ENCODE results near the gene P3H4.
"Not testable (repeated sequence)": the region's sequence is repeated elsewhere in the genome, so short reads cannot be mapped to it uniquely, and the experiment has no call there.

The P3H4 gene, protein sequence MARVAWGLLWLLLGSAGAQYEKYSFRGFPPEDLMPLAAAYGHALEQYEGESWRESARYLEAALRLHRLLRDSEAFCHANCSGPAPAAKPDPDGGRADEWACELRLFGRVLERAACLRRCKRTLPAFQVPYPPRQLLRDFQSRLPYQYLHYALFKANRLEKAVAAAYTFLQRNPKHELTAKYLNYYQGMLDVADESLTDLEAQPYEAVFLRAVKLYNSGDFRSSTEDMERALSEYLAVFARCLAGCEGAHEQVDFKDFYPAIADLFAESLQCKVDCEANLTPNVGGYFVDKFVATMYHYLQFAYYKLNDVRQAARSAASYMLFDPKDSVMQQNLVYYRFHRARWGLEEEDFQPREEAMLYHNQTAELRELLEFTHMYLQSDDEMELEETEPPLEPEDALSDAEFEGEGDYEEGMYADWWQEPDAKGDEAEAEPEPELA

DNA sequence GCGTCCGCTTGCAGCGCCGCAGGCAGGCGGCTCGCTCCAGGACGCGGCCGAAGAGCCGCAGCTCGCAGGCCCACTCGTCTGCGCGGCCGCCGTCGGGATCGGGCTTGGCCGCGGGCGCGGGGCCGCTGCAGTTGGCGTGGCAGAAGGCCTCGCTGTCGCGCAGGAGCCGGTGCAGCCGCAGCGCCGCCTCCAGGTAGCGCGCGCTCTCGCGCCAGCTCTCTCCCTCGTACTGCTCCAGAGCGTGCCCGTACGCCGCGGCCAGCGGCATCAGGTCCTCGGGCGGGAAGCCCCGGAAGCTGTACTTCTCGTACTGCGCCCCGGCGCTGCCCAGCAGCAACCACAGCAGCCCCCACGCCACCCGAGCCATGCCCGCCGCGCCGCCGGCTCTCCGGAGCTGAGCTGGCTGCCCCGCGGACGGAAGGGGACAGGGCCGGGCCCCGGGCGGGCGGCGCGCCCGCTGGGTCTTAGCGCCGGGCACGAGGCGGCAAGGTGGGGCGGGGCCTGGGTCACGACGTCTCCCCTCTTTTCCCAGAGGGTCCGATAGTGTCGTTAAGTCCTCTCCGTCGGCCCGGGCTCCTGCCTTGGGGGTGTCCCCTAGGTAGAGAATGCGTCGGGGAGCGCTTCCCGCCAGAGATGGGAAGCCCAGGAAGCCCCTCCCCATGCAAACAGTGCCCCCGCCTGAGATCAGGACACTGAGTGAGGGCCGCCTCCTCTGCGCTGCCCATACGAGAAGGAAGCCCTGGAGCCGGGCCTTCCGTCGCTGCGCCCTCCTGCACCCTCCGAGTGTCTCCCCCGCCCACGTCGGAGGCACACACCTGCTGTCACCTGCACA lies at the start of gene P3H4:
Gene P3H4 (minus strand): TSS at position 401 of the 832 bp plus-strand sequence. CDS start 34 bp downstream, at position 367.
- DNase-seq (ENCODE audit: low read depth in 2 of 2): peak; percentile 32 to 41

DNA sequence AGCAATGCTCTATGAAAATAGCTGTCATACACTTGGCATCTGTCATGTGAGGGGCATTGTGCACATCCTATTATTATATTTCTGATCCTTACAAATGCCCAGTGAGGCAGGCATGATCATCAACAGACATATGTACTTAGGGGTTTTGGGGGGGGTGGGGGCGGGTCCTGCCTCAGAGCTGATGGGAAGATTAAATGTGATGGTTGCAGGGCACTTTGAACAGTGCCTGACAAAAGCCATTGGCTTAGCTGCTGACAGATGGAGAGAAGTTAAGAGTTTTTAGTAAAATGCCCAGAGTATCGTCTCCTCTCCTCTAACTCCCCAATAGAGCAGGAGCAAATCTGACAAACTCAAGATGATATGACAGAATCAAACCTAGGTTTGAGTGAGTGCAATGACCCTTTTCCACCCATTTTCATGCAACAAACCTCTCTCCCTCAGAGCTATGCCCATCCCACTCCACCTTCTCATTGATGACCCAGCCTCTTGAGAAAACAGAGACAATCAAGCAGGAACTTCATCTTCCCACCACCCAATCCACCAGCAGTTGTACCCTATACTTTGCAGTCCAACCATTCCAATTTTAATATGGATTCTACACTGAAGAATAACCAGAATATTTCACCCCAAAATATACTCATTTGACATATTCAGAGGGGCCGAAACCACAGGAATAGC lies 48.6 kb upstream of the P3H4 start:
- DNase-seq (ENCODE audit: low read depth in 2 of 2): no peak

DNA sequence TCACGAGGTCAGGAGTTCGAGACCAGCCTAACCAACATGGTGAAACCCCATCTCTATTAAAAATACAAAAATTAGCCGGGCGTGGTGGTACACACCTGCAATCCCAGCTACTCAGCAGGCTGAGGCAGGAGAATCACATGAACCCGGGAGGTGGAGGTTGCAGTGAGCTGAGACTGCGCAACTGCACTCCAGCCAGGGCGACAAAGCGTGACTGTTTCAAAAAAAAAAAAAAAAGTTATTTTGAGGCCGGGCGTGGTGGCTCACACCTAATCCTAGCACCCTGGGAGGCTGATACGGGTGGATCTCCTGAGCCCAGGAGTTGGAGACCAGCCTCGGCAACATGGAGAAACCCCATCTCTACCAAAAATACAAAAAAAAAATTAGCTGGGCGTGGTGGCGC lies 39.6 kb upstream of the P3H4 start:
- DNase-seq (ENCODE audit: low read depth in 2 of 2): not testable (repeated sequence)

DNA sequence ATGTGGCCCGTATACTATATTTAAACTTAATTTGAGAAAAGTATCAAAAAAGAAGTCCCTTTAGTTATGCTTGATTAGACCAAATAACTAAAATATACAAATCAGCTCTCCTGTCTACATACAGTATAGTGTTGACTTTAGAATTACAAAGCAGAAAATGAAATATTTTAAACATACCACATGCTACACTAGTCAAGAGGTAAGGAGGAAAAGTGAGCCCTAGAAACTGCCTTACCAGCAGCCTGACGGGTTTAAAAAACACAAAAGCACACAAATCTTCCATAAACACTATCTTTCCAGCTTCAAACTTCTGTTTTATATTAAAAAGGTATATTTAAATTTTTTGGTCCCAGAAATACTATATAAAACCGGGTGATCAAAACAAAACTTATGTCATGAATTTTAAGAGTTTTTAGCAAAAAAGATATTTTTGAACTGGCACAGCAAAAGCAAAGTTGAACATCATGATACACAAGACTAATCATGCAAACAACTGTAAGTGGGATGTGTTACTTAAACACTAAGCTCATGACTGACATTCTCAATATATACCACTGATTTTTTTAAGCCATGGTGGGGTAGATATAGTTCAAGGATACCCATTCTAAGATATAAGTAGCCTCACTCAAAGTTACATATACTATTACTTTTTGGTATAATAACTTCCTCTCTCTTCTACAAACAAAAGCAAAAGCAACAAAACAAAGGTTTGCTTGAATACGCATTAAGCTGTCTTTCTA lies 37.7 kb upstream of the P3H4 start:
- no peak for DNase-seq (ENCODE audit: low read depth in 2 of 2)

DNA sequence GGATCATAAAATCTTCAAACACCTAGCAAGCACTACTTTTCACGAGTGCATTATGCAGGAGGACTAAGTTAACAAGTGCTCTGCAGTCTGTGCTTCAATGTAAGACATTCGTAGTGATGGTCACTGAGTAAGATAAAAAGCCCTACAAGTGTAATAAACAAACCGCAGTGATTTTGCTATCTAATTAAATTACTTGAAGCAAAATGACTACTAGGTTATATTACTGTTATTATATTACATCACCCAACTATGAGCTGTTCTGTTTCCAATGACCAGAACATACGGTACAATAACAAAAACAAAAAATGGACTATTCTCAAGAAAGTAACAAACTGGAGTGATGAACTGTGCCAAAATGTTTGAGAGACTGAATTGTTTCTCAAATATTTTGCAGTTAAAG lies 37.0 kb upstream of the P3H4 start:
- DNase-seq (ENCODE audit: low read depth in 2 of 2): no peak

DNA sequence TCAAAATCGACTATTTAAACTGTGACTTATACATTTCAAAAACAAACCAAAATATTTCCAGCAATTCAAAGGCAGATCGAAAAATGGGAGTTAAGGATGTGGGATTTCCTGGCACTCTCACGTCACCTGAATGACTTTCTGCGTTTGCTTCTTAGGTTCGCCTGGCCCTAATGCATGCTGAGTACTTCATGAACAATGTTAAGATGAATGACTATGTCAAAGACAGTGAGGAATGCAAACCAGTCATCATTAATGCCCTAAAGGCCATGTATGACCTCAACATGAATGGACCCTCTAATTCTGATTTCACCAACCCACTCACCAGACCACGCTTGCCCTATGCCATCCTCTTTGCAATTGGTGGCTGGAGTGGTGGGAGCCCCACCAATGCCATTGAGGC lies 33.2 kb upstream of the P3H4 start:
- no peak for DNase-seq (ENCODE audit: low read depth in 2 of 2)

DNA sequence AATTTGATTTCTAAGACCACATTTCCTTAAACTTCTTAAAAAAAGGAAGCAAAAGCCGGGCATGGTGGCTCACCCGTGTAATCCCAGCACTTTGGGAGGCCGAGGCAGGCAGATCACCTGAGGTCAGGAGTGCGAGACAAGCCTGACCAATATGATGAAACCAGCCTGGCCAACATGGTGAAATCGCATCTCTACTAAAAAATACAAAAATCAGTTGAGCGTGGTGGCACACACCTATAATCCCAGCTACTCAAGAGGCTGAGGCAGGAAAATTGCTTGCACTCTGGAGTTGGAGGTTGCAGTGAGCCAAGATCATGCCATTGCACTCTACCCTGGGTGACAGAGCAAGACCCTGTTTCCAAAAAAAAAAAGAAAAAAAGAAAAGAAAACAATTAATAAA lies 29.0 kb upstream of the P3H4 start:
- not testable (repeated sequence) for DNase-seq (ENCODE audit: low read depth in 2 of 2)

DNA sequence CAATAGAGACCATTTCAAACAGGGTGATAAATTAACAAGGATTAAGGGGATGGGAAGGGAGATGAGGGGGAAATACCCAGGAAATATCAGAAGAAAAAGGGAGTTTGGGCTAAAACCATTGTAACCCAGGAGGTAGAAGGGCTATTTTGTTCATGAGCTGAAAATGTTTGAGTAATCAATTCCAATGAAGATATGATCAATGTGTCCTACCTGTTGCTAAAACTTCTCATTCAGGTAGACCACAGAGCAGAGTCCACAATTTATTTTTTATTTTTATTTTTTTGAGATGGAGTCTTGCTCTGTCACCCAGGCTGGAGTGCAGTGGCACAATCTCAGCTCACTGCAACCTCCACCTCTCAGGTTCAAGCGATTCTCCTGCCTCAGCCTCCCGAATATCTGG lies 27.7 kb upstream of the P3H4 start:
- DNase-seq (ENCODE audit: low read depth in 2 of 2): not testable (repeated sequence)

DNA sequence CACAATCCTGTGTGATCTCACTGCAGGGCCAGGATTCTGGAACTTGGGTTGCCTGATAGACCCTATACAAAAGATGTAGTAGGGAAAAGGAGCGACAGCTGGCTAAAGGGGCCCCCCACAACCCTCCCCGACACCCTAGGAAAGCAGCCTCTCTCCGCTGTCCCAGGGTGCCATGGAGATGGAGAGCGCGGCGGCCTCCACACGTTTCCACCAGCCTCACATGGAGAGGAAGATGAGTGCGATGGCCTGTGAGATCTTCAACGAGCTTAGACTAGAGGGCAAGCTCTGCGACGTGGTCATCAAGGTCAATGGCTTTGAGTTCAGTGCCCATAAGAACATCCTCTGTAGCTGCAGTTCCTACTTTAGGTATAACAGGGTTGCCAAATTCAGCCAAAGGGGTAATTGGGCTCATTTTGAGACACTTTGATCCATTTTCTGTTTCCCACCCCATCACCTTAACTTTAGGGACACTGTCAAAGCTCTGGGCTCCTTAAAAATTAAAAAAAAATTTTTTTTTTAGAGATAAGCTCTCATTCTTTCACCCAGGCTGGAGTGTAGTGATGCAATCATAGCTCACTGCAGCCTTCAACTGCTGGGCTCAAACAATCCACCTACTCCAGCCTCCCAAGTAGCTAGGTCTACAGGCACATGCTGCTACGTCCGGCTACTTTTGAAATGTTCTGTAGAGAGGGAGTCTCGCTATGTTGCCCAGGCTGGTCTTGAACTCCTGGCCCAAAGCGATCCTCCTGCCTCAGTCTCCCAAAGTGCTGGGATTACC lies 26.2 kb upstream of the P3H4 start, which contains the start of gene KLHL10:
Gene KLHL10 (plus strand): TSS at position 65 of the 778 bp plus-strand sequence. CDS start 108 bp downstream, at position 173.
- no peak for DNase-seq (ENCODE audit: low read depth in 2 of 2)

DNA sequence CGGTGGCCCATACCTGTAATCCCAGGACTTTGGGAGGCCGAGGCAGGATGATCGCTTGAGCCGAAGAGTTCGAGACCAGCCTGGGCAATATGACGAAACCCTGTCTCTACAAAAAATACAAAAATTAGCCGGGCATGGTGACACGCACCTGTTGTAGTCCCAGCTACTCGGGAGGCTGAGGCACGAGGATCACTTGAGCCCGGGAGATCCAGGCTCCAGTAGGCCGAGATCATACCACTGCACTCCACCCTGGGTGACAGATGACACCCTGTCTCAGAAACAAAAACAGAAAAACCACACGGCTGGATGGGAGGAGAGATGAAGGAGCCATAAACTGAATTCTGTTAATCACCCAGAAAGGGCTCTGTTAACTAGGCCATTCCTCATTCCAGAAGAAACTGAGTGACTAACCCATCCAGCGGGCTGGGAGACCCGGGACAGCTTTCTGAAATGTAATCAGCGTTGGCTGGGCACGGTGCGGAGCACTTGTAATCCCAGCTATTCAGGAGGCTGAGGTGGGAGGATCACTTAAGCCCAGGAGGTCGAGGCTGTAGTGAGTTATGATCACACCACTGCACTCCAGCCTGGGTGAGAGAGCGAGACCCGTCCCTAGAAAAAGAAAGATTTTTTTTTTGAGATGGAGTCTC lies 24.9 kb upstream of the P3H4 start:
- no peak for DNase-seq (ENCODE audit: low read depth in 2 of 2)

DNA sequence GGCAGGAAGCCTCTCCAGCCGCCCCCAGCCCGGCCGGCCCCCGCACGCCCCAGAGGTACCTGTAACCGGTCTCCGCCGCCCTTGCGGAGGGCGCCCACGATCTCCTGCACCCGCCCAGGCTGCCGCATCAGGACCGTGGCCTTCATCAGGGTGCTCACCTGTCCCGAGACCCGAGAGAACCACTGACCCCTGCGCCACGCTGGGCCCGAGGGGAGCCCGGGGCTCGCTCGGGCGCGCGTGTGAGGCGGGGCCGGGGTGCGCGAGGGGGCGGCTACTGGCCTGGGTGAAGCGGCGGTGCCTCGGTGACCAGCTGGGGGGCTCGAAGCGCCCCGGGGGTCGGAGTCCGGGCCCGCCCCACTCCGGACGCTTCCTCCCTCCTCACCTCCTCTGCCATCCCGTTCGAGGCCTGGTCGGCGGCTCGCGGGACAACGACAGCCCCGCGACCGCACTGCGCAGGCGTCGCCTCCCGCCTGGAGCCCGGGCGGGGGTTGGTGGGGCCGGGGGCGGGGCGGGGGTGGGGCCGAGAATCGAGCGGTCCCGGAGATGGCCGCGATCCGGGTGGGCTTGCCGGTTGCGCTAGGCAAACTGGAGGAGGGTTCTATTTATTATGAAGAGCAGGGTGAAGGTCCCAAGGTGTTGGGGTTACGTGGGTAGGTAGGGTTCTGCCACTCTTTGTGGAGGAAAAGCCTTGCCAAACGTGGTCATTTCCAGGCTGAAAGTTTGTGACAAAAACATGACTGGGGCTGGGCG lies 24.2 kb upstream of the P3H4 start, which contains the start of gene NT5C3B:
Gene NT5C3B (minus strand): TSS at position 433 of the 750 bp plus-strand sequence. CDS start 39 bp downstream, at position 394.
- DNase-seq (ENCODE audit: low read depth in 2 of 2): no peak

DNA sequence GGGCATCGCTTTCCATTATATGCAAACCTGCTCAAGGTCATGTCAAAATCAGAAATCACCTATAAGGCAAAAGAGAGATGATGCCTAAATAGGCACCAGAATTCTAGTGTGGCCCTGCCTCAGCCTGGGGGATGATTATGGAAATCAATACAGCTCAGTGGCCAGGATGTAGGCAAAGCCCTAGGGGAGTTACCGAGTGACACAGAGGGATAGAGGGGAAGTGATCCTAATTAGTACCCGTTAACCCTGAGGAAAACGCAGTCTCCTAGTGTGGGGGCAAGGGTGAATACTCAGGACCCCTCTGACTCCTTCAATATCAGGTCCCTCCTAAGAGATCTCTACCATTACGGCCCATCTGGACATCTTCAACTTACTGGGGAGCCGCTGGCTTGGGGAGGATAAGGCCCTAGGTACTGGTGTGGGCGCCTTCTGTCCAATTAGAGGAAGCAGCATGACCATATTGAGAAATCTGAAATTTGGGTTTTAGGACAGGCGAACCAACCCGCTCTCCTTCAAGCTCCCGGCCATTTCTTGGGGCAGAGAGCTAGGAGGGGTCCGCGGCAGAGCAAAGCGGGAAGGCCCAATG lies 23.6 kb upstream of the P3H4 start:
- DNase-seq (ENCODE audit: low read depth in 2 of 2): no peak

DNA sequence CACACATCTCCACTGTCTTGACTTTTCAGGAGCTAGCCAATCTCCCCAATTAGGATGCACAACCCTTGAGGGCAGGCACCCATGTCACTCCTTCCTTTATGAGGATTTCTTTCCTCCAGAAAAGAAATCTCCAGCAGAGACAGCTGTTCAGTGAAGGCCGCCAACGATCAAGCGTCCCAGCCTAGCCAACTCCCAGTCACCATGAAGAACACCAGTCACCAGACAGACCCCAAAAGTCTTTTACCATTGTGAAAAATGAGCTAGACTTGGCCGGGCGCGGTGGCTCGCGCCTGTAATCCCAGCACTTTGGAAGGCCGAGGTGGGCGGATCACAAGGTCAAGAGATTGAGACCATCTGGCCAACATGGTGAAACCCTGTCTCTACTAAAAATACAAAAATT lies 18.2 kb upstream of the P3H4 start:
- not testable (repeated sequence) for DNase-seq (ENCODE audit: low read depth in 2 of 2)

DNA sequence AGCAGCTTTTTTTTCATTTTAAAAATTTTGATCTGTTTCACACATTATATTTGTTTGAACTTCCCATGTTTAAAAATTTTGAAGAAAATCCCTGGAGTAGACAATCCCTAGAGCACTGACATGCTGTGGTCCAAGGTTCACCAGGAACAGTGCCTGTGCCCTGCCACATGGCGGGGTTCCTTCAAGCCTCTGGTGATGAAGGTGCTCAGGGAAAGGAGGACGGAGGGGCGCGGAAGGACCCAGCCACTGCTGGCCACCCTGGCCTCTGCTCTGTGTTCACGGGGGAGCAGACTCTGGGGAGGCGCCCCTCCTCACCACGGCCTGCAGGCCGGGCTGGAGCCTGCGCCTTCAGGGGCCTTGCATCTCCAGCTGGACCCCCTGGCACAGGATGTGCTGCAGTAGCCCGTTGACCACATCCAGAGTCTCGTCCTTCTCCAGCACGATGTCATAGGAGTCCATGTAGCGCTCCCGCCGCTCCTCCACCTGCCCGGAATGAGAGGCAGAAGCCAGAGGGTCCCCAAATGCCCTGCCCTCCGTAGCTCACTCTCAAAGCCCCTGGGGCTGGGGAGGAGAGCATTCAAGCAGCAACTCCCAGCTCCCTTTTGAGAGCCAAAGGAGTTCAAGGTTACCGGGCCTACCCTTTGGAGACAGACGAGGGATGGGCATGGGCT lies 13.6 kb upstream of the P3H4 start:
- DNase-seq (ENCODE audit: low read depth in 2 of 2): no peak

DNA sequence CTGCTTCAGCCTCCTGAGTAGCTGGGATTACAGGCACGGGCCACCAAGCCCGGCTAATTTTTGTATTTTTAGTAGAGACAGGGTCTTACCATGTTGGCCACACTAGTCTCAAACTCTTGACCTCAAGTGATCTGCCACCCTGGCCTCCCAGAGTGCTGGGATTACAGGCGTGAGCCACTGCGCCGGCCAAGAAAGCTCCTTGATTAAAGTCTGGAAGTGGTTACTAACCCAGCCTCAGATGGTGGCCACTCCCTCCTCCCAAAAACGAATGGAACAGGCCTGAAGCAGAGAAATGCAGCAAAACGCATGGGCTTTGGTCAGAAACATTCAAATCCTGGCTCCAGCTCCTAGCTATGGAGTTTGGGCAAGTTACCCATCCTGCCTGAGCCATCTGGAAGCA lies 12.3 kb upstream of the P3H4 start:
- no peak for DNase-seq (ENCODE audit: low read depth in 2 of 2)

DNA sequence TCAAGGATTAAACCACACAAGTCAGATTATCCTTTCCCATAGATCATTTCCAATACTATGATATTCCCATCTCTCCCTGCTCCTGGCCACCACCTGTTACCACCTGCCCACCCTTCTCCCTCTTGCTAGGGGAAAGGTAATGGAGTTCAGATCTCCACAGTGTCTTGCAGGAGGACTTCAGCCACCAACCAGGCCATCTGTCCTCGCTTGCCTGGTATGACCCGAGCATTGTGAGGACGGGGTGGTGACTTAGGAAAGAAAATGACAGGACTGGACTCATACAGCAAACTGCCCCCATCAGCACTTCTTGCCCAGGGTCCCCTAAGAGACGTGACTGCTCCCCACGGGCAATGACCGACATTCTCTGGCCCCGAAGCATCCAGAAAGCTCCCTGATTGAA lies 11.8 kb upstream of the P3H4 start:
- no peak for DNase-seq (ENCODE audit: low read depth in 2 of 2)

DNA sequence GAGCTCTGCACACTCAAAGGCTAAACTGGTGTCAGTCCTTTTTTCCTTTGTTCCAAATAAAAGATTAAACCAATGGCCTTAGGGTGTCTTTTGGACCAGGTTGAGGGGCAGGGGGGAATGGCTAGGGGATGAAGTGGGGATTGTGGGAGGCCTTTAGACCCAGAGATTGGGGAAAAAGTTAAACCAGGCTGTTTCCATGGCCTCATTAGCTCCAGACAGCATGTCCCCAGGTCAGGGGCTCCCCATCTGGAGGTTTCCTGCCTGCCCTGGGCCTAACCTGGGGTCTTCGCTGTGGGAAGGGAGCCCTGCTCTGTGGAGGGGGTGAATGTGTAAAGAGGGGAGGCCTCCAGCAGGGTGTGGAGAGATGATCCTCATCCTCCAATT lies 11.4 kb upstream of the P3H4 start:
- DNase-seq (ENCODE audit: low read depth in 2 of 2): no peak

Data from fibroblast of skin of left biceps (primary cell).